PC-3 (cell line): Measurements from ENCODE around the gene LGALSL. TPM values are rescaled to one million over a fixed set of nuclear protein-coding genes. Genes with fewer than 3 reads are reported as not detected.

Experiments used
- ATAC-seq: fragments of 200-7000 bp; cut with Tn5 transposase; 2 replicates; pipeline ENCODE4 v1.9.1; 2020; ENCODE audit warnings: mild to moderate bottlenecking, moderate library complexity
- BruUV-seq: library from RNA; stranded (reverse); fragments of 400-500 nt; replicated peaks from 2 replicates; lab custom pipeline; 2021; lab: Mats Ljungman, UMichigan
- CTCF ChIA-PET: fragments of 300-600 bp; sonication (Branson Sonifier 250); formaldehyde crosslinking; loops from one replicate; lab custom pipeline; 2022; ENCODE audit warnings: antibody characterized with exemption; lab: Charles Lee
- POLR2A ChIA-PET: fragments of 300-600 bp; sonication (Branson Sonifier 250); formaldehyde crosslinking; loops from one replicate; lab custom pipeline; 2022; ENCODE audit warnings: antibody characterized with exemption; ENCODE audit not compliant: unreplicated experiment; lab: Charles Lee
- DNase-seq: peaks from one replicate; pipeline ENCODE4 v3.0.0-alpha.2; 2015
- H2AFZ ChIP-seq: fragments of 300-600 bp; sonication (generic); 2 replicates; pipeline ENCODE4 v1.6.0; 2016; ENCODE audit warnings: antibody characterized with exemption, low read length
- H3F3A ChIP-seq: fragments of 300-600 bp; sonication (generic); one replicate; pipeline ENCODE4 v1.6.0; 2017; ENCODE audit warnings: antibody characterized with exemption, low read length, control low read depth, mild to moderate bottlenecking; ENCODE audit not compliant: unreplicated experiment
- H3K27ac ChIP-seq: fragments of 300-600 bp; sonication (generic); 2 replicates; pipeline ENCODE4 v1.5.1; 2016; ENCODE audit warnings: mild to moderate bottlenecking, low read length
- H3K27me3 ChIP-seq: fragments of 300-600 bp; sonication (generic); 2 replicates; pipeline ENCODE4 v1.6.1; 2016; ENCODE audit warnings: low read length, mixed read lengths
- H3K36me3 ChIP-seq: fragments of 300-600 bp; sonication (generic); 2 replicates; pipeline ENCODE4 v1.6.1; 2016; ENCODE audit warnings: low read depth, mixed run types, low read length, mixed read lengths
- H3K4me1 ChIP-seq: fragments of 300-600 bp; sonication (generic); 2 replicates; pipeline ENCODE4 v1.5.1; 2016; ENCODE audit warnings: low read length; ENCODE audit not compliant: insufficient read depth
- H3K4me2 ChIP-seq: fragments of 300-600 bp; sonication (generic); 2 replicates; pipeline ENCODE4 v1.6.0; 2016; ENCODE audit warnings: low read length
- H3K4me3 ChIP-seq: fragments of 300-600 bp; sonication (generic); 2 replicates; pipeline ENCODE4 v1.5.1; 2016; ENCODE audit warnings: mild to moderate bottlenecking, low read length, mixed read lengths
- H3K79me2 ChIP-seq: fragments of 300-600 bp; sonication (generic); 2 replicates; pipeline ENCODE4 v1.6.1; 2017; ENCODE audit warnings: low read length, mixed read lengths
- H3K9ac ChIP-seq: fragments of 300-600 bp; sonication (generic); 2 replicates; pipeline ENCODE4 v1.6.0; 2016; ENCODE audit warnings: mild to moderate bottlenecking, low read length
- H3K9me2 ChIP-seq: fragments of 300-600 bp; sonication (generic); replicated peaks from 2 replicates; pipeline ENCODE4 v1.6.1; 2016; ENCODE audit warnings: mixed run types, low read length, mixed read lengths
- H3K9me3 ChIP-seq: fragments of 300-600 bp; sonication (generic); 2 replicates; pipeline ENCODE4 v1.6.1; 2016; ENCODE audit warnings: low read length, mixed read lengths
- H4K20me1 ChIP-seq: fragments of 300-600 bp; sonication (generic); 2 replicates; pipeline ENCODE4 v1.6.1; 2016; ENCODE audit warnings: low read length, mixed read lengths
- CTCF ChIP-seq: fragments of 300-600 bp; sonication (generic); conservative IDR thresholded peaks from 2 replicates; pipeline ENCODE4 v1.5.1; 2017; ENCODE audit warnings: antibody characterized with exemption, low read depth, mild to moderate bottlenecking, low read length
- EZH2 ChIP-seq: fragments of 300-600 bp; sonication (generic); IDR thresholded peaks from one replicate; pipeline ENCODE4 v1.6.1; 2017; ENCODE audit warnings: antibody characterized with exemption, mild to moderate bottlenecking, low read length; ENCODE audit not compliant: unreplicated experiment
- EZH2phosphoT487 ChIP-seq: fragments of 300-600 bp; sonication (generic); IDR thresholded peaks from 2 replicates; pipeline ENCODE4 v1.6.1; 2018; ENCODE audit warnings: mild to moderate bottlenecking, antibody characterized with exemption, low read length, borderline replicate concordance
- intact Hi-C: fragments of 100-400 bp; cut with micrococcal nuclease; formaldehyde crosslinking; loops from 2 replicates; pipeline ENCODE4 v1.9.0; 2023
- total RNA-seq: library from RNA; depleted of rRNA; stranded (reverse); fragments of >200 nt; gene quantifications from 2 replicates; pipeline ENCODE4 v1.2.3, GENCODE V29; 2014

LGALSL gene
- total RNA-seq, 1 experiment from 2014 or later, result 16.0 TPM

GRCh38 chr2:64424416-64424987 is 29.5 kb upstream of the LGALSL start:
- Histone ChIP-seq H3K9me3 (no peaks in the 10 kb centered on the region), H2AFZ (no peak overlapping the region), H3K9ac (no peak overlapping the region), H3K27ac (no peak overlapping the region), H3K36me3 (no peaks in the 10 kb centered on the region), H3K4me2 (no peak overlapping the region), H3K4me3 (no peak overlapping the region), H3F3A (no peaks in the 10 kb centered on the region), H3K79me2 (no peaks in the 10 kb centered on the region), H3K27me3 (no peaks in the 10 kb centered on the region), H4K20me1 (no peaks in the 10 kb centered on the region), H3K4me1 (peaks cover 19% of the 10 kb centered on the region), H3K9me2 (no peaks in the 10 kb centered on the region)
- no peak for ATAC-seq
- no peak for DNase-seq
- TF ChIP-seq CTCF, result no peak
- no peak for TF ChIP-seq EZH2
- POLR2A ChIA-PET, result no interaction called here
- BruUV-seq, result no TSS peak
- intact Hi-C loops, result no loop called here
- CTCF ChIA-PET, result no interaction called here

- Histone ChIP-seq H3K79me2 (no peaks in the 10 kb centered on the region), H3K9me3 (no peaks in the 10 kb centered on the region), H3K4me2 (peak overlapping the region; percentile 56), H3K27me3 (no peaks in the 10 kb centered on the region), H4K20me1 (no peaks in the 10 kb centered on the region), H3K4me1 (peaks cover 13% of the 10 kb centered on the region), H3K36me3 (no peaks in the 10 kb centered on the region), H3K27ac (no peak overlapping the region), H3K9me2 (no peaks in the 10 kb centered on the region), H2AFZ (peak overlapping the region; percentile 35; the same call in 1 of the 2 replicates), H3K9ac (no peak overlapping the region), H3F3A (no peaks in the 10 kb centered on the region), H3K4me3 (no peak overlapping the region)
- DNase-seq (peak; percentile 72), ATAC-seq (peak; percentile 38)
- ChIA-PET POLR2A (no interaction called here), CTCF (no interaction called here)
- intact Hi-C loops, result loop anchor here (2.0 kb wide), 1 partner anchor 26 kb away; no protein-coding TSS in a partner anchor
- TF ChIP-seq CTCF (no peak), EZH2phosphoT487 (no peak), EZH2 (no peak)
- BruUV-seq, result no TSS peak
Measured at GRCh38 chr2:64426183-64426952, 27.6 kb upstream of the LGALSL start.

DNA sequence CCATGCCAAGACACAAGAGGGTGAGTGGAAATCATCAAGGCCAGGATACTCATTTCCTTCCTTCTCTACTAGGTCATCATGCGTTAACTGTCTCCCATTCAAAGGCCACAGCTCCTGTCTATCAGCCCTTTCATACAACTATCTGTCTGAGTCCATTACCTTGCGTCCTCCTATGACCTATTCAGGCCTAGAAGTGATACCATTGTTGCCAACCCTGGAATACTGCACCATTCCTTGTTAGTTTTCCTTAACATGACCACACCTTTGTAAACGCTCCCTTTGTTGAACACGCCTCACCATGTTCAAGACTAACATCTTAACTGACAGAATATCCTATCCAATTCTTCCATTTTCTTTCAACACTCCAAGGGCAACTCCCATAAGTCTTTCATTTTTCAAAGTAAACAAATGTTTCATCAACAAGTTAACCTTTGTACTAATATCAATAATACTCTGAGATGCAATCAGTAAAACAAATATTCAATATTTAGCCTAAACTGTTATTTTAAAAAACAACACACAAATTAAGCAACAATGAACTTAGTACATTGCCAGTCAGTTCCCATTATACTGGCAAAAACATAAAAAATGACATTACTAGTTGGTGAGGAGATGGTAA is 19.8 kb upstream of the LGALSL start:
- Histone ChIP-seq H4K20me1 (no peaks in the 10 kb centered on the region), H2AFZ (no peak overlapping the region), H3K27me3 (no peaks in the 10 kb centered on the region), H3K36me3 (no peaks in the 10 kb centered on the region), H3K4me2 (no peak overlapping the region), H3K9me2 (no peaks in the 10 kb centered on the region; the same call in 1 of the 2 replicates), H3K9ac (no peak overlapping the region), H3F3A (no peaks in the 10 kb centered on the region), H3K9me3 (no peaks in the 10 kb centered on the region), H3K4me3 (no peak overlapping the region), H3K27ac (no peak overlapping the region), H3K4me1 (0 out of 2 replicates have a peak, but pooled peaks cover 3% of the 10 kb centered on the region), H3K79me2 (no peaks in the 10 kb centered on the region)
- no peak for DNase-seq
- TF ChIP-seq EZH2 (no peak), CTCF (no peak), EZH2phosphoT487 (no peak)
- ChIA-PET POLR2A (no interaction called here), CTCF (no interaction called here)
- ATAC-seq, result no peak
- intact Hi-C loops, result no loop called here
- BruUV-seq, result no TSS peak
